Endothelial cell of umbilical vein (primary cell): Measurements from ENCODE around the gene CARD11. TPM values are rescaled to one million over a fixed set of nuclear protein-coding genes. Genes with fewer than 3 reads are reported as not detected.

Experiments used
- BruUV-seq: library from RNA; stranded (reverse); fragments of 400-500 nt; replicated peaks from 2 replicates; lab custom pipeline; 2021; lab: Mats Ljungman, UMichigan
- CTCF ChIA-PET: fragments of 300-600, 350-600 bp; sonication (Branson Sonifier 250); formaldehyde crosslinking; loops from one replicate; lab custom pipeline; 2021; ENCODE audit warnings: antibody characterized with exemption, inconsistent platforms; lab: Charles Lee
- POLR2A ChIA-PET: fragments of 300-600, 350-600 bp; sonication (Branson Sonifier 250); formaldehyde crosslinking; loops from one replicate; lab custom pipeline; 2021; ENCODE audit warnings: antibody characterized with exemption, inconsistent platforms; lab: Charles Lee
- DNase-seq: peaks from one replicate; pipeline ENCODE4 v3.0.0-alpha.2; 2011; ENCODE audit warnings: low read depth, low spot score
- FAIRE-seq: peaks from 2 replicates; lab custom pipeline; 2011; peaks lifted over from hg19 to GRCh38; lab: Jason Lieb, UNC
- H2AFZ ChIP-seq: 2 replicates; pipeline ENCODE4 v1.6.0; 2012; ENCODE audit warnings: low read depth, low read length, control low read depth, inconsistent platforms
- H3K27ac ChIP-seq: 2 replicates; pipeline ENCODE4 v1.5.1; 2011; ENCODE audit warnings: low read depth, mild to moderate bottlenecking, control low read depth, low read length, moderate library complexity; ENCODE audit not compliant: insufficient read depth
- H3K27me3 ChIP-seq, 2 experiments: 2 replicates each; pipeline versions ENCODE4 v1.6.0 to v1.6.1; 2011; ENCODE audit warnings: low read length in 2 of 2, mixed read lengths in 1 of 2; ENCODE audit not compliant: control insufficient read depth in 2 of 2, insufficient read depth in 2 of 2
- H3K36me3 ChIP-seq, 2 experiments: 2 replicates in 1 of 2; 3 replicates in 1 of 2; pipeline ENCODE4 v1.5.1; 2011; ENCODE audit warnings: low read length in 2 of 2, mild to moderate bottlenecking in 1 of 2, moderate library complexity in 1 of 2; ENCODE audit not compliant: control insufficient read depth in 2 of 2, insufficient read depth in 2 of 2; ENCODE audit errors: extremely low read depth in 1 of 2
- H3K4me1 ChIP-seq: 3 replicates; pipeline ENCODE4 v1.5.1; 2011; ENCODE audit warnings: mild to moderate bottlenecking, low read length; ENCODE audit not compliant: control insufficient read depth, insufficient read depth; ENCODE audit errors: extremely low read depth
- H3K4me2 ChIP-seq: 2 replicates; pipeline ENCODE4 v1.6.1; 2011; ENCODE audit warnings: low read length, control low read depth, mixed read lengths; ENCODE audit not compliant: insufficient read depth
- H3K4me3 ChIP-seq, 3 experiments: fragments of 200-600 bp in 1 of 3; sonication (generic), shearing (Covaris generic) in 1 of 3; replicated peaks in 1 of 3; 2 replicates each; pipeline ENCODE4 v1.5.1; 2011 to 2016; ENCODE audit warnings: control low read depth in 3 of 3, low read length in 3 of 3, mild to moderate bottlenecking in 2 of 3, inconsistent platforms in 1 of 3, low read depth in 1 of 3, moderate library complexity in 1 of 3; ENCODE audit not compliant: insufficient read depth in 1 of 3
- H3K79me2 ChIP-seq: 2 replicates; pipeline ENCODE4 v1.6.0; 2012; ENCODE audit warnings: low read length, inconsistent platforms; ENCODE audit not compliant: control insufficient read depth, insufficient read depth
- H3K9ac ChIP-seq: replicated peaks from 2 replicates; pipeline ENCODE3; 2011; ENCODE audit warnings: low read length, control low read depth; ENCODE audit not compliant: insufficient read depth; ENCODE audit errors: extremely low read depth
- H3K9me1 ChIP-seq: replicated peaks from 3 replicates; pipeline ENCODE4 v1.6.0; 2011; ENCODE audit warnings: mild to moderate bottlenecking, low read length; ENCODE audit not compliant: control insufficient read depth, insufficient read depth; ENCODE audit errors: extremely low read depth
- H3K9me3 ChIP-seq: replicated peaks from 2 replicates; pipeline ENCODE4 v1.5.1; 2012; ENCODE audit warnings: low read length, inconsistent platforms; ENCODE audit not compliant: control insufficient read depth, insufficient read depth
- H4K20me1 ChIP-seq: replicated peaks from 2 replicates; pipeline ENCODE3; 2011; ENCODE audit warnings: mild to moderate bottlenecking, low read length; ENCODE audit not compliant: control insufficient read depth, insufficient read depth; ENCODE audit errors: extremely low read depth
- FOS ChIP-seq: IDR thresholded peaks from 2 replicates; pipeline ENCODE4 v1.6.1; 2011; ENCODE audit warnings: mild to moderate bottlenecking, low read length, moderate library complexity, borderline replicate concordance; ENCODE audit not compliant: insufficient read depth
- GATA2 ChIP-seq: IDR thresholded peaks from 2 replicates; pipeline ENCODE4 v1.7.0; 2011; ENCODE audit warnings: low read depth, mild to moderate bottlenecking, moderate library complexity, mixed read lengths, low read length; ENCODE audit not compliant: insufficient read length, insufficient read depth
- MAX ChIP-seq: IDR thresholded peaks from 2 replicates; pipeline ENCODE4 v1.6.1; 2011; ENCODE audit not compliant: insufficient read depth, insufficient read length
- MYC ChIP-seq: IDR thresholded peaks from one replicate; pipeline ENCODE4 v1.6.1; 2011; ENCODE audit warnings: mild to moderate bottlenecking, low read depth, low read length
- POLR2A ChIP-seq: IDR thresholded peaks from 2 replicates; pipeline ENCODE4 v1.6.1; 2012; ENCODE audit warnings: low read depth, mild to moderate bottlenecking, control low read depth, low read length
- POLR2AphosphoS5 ChIP-seq: IDR thresholded peaks from 2 replicates; pipeline ENCODE4 v1.6.1; 2012; ENCODE audit warnings: low read depth, mild to moderate bottlenecking, control low read depth, low read length, moderate library complexity; ENCODE audit not compliant: insufficient read depth
- dilution Hi-C: fragments of 300-500 bp; cut with MboI; formaldehyde crosslinking; loops from one replicate; pipeline ENCODE4 v1.15.0; 2019; ENCODE audit warnings: low sequenced_read_pairs; ENCODE audit not compliant: extremely low pct_ligation_motif_present
- intact Hi-C: fragments of 100-400 bp; cut with micrococcal nuclease; formaldehyde crosslinking; loops from one replicate; pipeline ENCODE4 v1.10.0; 2022
- polyA plus RNA-seq, 4 experiments: library from polyadenylated mRNA; depleted of rRNA in 3 of 4; stranded (reverse) in 3 of 4; unstranded in 1 of 4; fragments of >200 nt; gene quantifications; 2 replicates each; pipeline versions ENCODE4 v1.2.1 to v1.2.3, GENCODE V29; 2011 to 2012; ENCODE audit warnings: missing spikeins in 1 of 4
- total RNA-seq: library from RNA; stranded (reverse); gene quantifications from 2 replicates; pipeline ENCODE4 v1.2.3, GENCODE V29; 2021

Gene CARD11
- total and polyA plus RNA-seq, 2 donors (not counting 3 experiments of a cell fraction or from before 2014, with no cell fraction given) = 20.4 to 41.8 TPM

GRCh38 chr7:2870471-2870931 is 173.2 kb downstream of the CARD11 start:
- H3K79me2 ChIP-seq = no peaks in the 10 kb centered on the region
- no peak overlapping the region for H3K4me2 ChIP-seq
- H3K9me1 ChIP-seq = no peaks in the 10 kb centered on the region
- BruUV-seq = no TSS peak
- FAIRE-seq = peak; percentile 99
- H3K4me1 ChIP-seq = peaks cover 18% of the 10 kb centered on the region
- intact Hi-C loops = loop anchor here (2.0 kb wide), 1 partner anchor 16 kb away; no protein-coding TSS in a partner anchor
- dilution Hi-C loops = no loop called here
- DNase-seq = peak; percentile 90
- POLR2A ChIA-PET = no interaction called here
- no peaks in the 10 kb centered on the region for H3K9me3 ChIP-seq
- peak overlapping the region; percentile 74 for H2AFZ ChIP-seq
- CTCF ChIA-PET = interaction anchor here (1.3 kb wide), 1 partner anchor 161 kb away, joined by 5 read pairs; no protein-coding TSS in a partner anchor
- no peak overlapping the region for H3K9ac ChIP-seq
- H3K4me3 ChIP-seq = no peak overlapping the region
- no peaks in the 10 kb centered on the region for H3K36me3 ChIP-seq
- H4K20me1 ChIP-seq = no peaks in the 10 kb centered on the region
- TF ChIP-seq POLR2A = peak; percentile 23
- TF ChIP-seq MYC = no peak
- TF ChIP-seq POLR2AphosphoS5 = peak; percentile 26
- TF ChIP-seq MAX = no peak
- peak; percentile 17 for TF ChIP-seq FOS
- no peaks in the 10 kb centered on the region for H3K27me3 ChIP-seq
- H3K27ac ChIP-seq = peak overlapping the region; percentile 6

GRCh38 chr7:2869981-2870380 is 173.7 kb downstream of the CARD11 start:
- no peak for TF ChIP-seq GATA2
- ChIA-PET CTCF (interaction anchor here (1.3 kb wide), 1 partner anchor 160 kb away, joined by 5 read pairs; no protein-coding TSS in a partner anchor), POLR2A (no interaction called here)
- Histone ChIP-seq H2AFZ (peak overlapping the region; percentile 74), H3K9me1 (no peaks in the 10 kb centered on the region), H3K4me1 (peaks cover 18% of the 10 kb centered on the region), H3K4me2 (no peak overlapping the region), H3K4me3 (no peak overlapping the region), H3K27me3 (no peaks in the 10 kb centered on the region), H3K79me2 (no peaks in the 10 kb centered on the region), H3K9me3 (no peaks in the 10 kb centered on the region), H3K9ac (no peak overlapping the region), H3K36me3 (no peaks in the 10 kb centered on the region), H4K20me1 (no peaks in the 10 kb centered on the region), H3K27ac (peak overlapping the region; percentile 6)
- FAIRE-seq (no peak), DNase-seq (no peak)
- dilution Hi-C loops = no loop called here
- intact Hi-C loops = loop anchor here (2.0 to 10.0 kb wide), 5 partner anchors 17 to 1765 kb away; partner anchors contain the start of gene SDK1
- BruUV-seq = TSS peak; percentile 12
